Liver (tissue), 9 donors: Measurements from ENCODE around the gene ADRA2C. TPM values are rescaled to one million over a fixed set of nuclear protein-coding genes. Genes with fewer than 3 reads are reported as not detected.

Source experiments
- DNase-seq: peaks from one replicate; pipeline ENCODE4 v3.0.0-alpha.2; 2017; ENCODE audit warnings: low spot score
- H3K27ac ChIP-seq, 2 donors: one replicate each; pipeline ENCODE4 v1.7.0; 2013; ENCODE audit warnings: inconsistent platforms in 2 of 2, low read length in 2 of 2, control low read depth in 1 of 2, low read depth in 1 of 2, mild to moderate bottlenecking in 1 of 2
- H3K27me3 ChIP-seq, 4 donors: one replicate each; pipeline versions ENCODE4 v1.6.1 to v1.7.0; 2013; ENCODE audit warnings: low read length in 3 of 4, inconsistent platforms in 1 of 4, mild to moderate bottlenecking in 1 of 4, moderate library complexity in 1 of 4; ENCODE audit not compliant: control insufficient read depth in 4 of 4, insufficient read depth in 4 of 4
- H3K36me3 ChIP-seq, 4 donors: one replicate each; pipeline versions ENCODE4 v1.6.1 to v1.7.0; 2013; ENCODE audit warnings: low read length in 3 of 4, mild to moderate bottlenecking in 3 of 4, low read depth in 1 of 4, moderate library complexity in 1 of 4; ENCODE audit not compliant: control insufficient read depth in 4 of 4, insufficient read depth in 3 of 4
- H3K4me1 ChIP-seq, 4 donors: one replicate each; pipeline versions ENCODE4 v1.6.1 to v1.7.0; 2013; ENCODE audit warnings: low read length in 3 of 4, mild to moderate bottlenecking in 3 of 4, moderate library complexity in 1 of 4; ENCODE audit not compliant: control insufficient read depth in 4 of 4, insufficient read depth in 4 of 4
- H3K4me3 ChIP-seq, 3 donors: one replicate each; pipeline versions ENCODE4 v1.6.1 to v1.7.0; 2013; ENCODE audit warnings: low read length in 3 of 3, control low read depth in 1 of 3, low read depth in 1 of 3, mild to moderate bottlenecking in 1 of 3
- H3K9ac ChIP-seq, 2 donors: one replicate each; pipeline ENCODE4 v1.7.0; 2013; ENCODE audit warnings: low read length in 2 of 2, mild to moderate bottlenecking in 2 of 2, moderate library complexity in 2 of 2, control low read depth in 1 of 2, low read depth in 1 of 2
- H3K9me3 ChIP-seq, 4 donors: one replicate each; pipeline versions ENCODE4 v1.6.1 to v1.7.0; 2013; ENCODE audit warnings: low read length in 3 of 4; ENCODE audit not compliant: control insufficient read depth in 4 of 4
- EGR1 ChIP-seq, 2 donors: IDR thresholded peaks; 2 replicates each; pipeline ENCODE4 v1.6.1; 2016 to 2018; ENCODE audit warnings: antibody characterized with exemption in 2 of 2, low read depth in 2 of 2
- FOXA1 ChIP-seq: IDR thresholded peaks from 2 replicates; pipeline ENCODE4 v1.6.1; 2016; ENCODE audit warnings: antibody characterized with exemption
- FOXA2 ChIP-seq: IDR thresholded peaks from 2 replicates; pipeline ENCODE4 v1.6.1; 2016; ENCODE audit warnings: antibody characterized with exemption
- GABPA ChIP-seq, 2 donors: IDR thresholded peaks in 1 of 2; conservative IDR thresholded peaks in 1 of 2; 2 replicates each; pipeline ENCODE4 v1.6.1; 2016; ENCODE audit warnings: antibody characterized with exemption in 2 of 2, mild to moderate bottlenecking in 1 of 2, moderate library complexity in 1 of 2
- HNF4A ChIP-seq, 2 donors: conservative IDR thresholded peaks; 2 replicates each; pipeline ENCODE4 v1.6.1; 2016; ENCODE audit warnings: antibody characterized with exemption in 2 of 2, mild to moderate bottlenecking in 2 of 2
- HNF4G ChIP-seq: IDR thresholded peaks from 2 replicates; pipeline ENCODE4 v1.6.1; 2016; ENCODE audit warnings: antibody characterized with exemption
- JUND ChIP-seq, 2 donors: IDR thresholded peaks; 2 replicates each; pipeline ENCODE4 v1.6.1; 2016; ENCODE audit warnings: antibody characterized with exemption in 2 of 2
- NR2F2 ChIP-seq: IDR thresholded peaks from 2 replicates; pipeline ENCODE4 v1.6.1; 2016; ENCODE audit warnings: antibody characterized with exemption
- RAD21 ChIP-seq, 2 donors: IDR thresholded peaks; 2 replicates each; pipeline ENCODE4 v1.6.1; 2016; ENCODE audit warnings: antibody characterized with exemption in 2 of 2, mild to moderate bottlenecking in 2 of 2
- RXRA ChIP-seq, 2 donors: IDR thresholded peaks; 2 replicates each; pipeline ENCODE4 v1.6.1; 2017 to 2018; ENCODE audit warnings: antibody characterized with exemption in 2 of 2, mild to moderate bottlenecking in 1 of 2
- SP1 ChIP-seq: IDR thresholded peaks from 2 replicates; pipeline ENCODE4 v1.6.1; 2018; ENCODE audit warnings: antibody characterized with exemption, mild to moderate bottlenecking
- YY1 ChIP-seq: IDR thresholded peaks from 2 replicates; pipeline ENCODE4 v1.6.1; 2016; ENCODE audit warnings: antibody characterized with exemption, mild to moderate bottlenecking
- WGBS: extraction: QIAGEN DNeasy Blood & Tissue Kit; methylation state at CpG from one replicate; pipeline ENCODE4 v1.1.7; 2013; 5-methylcytosine and 5-hydroxymethylcytosine counted together
- polyA plus RNA-seq, 2 donors: library from polyadenylated mRNA; stranded (reverse) in 1 of 2; unstranded in 1 of 2; fragments of 200-250 nt in 1 of 2; fragments of >200 nt in 1 of 2; fragmentation: Nextera tagmentation in 1 of 2; extraction: Ambion mirVana in 1 of 2; gene quantifications; one replicate each; pipeline versions ENCODE4 v1.2.1 to v1.2.3, GENCODE V29; 2013 to 2015
- total RNA-seq, 2 donors: library from RNA; depleted of rRNA; stranded (reverse); fragments of >200 nt; gene quantifications; one replicate each; pipeline ENCODE4 v1.2.3, GENCODE V29; 2014
- TF ChIP-seq, protein P1 (sequence below): IDR thresholded peaks from 2 replicates; pipeline ENCODE4 v1.6.1; 2016; ENCODE audit warnings: antibody characterized with exemption
- TF ChIP-seq, protein P2 (sequence below): fragments of 150-350 bp; IDR thresholded peaks from 2 replicates; pipeline ENCODE4 v1.5.1; 2017; ENCODE audit warnings: improper control_type of control experiment, low read depth, low read length; ENCODE audit not compliant: missing input control
- TF ChIP-seq, protein P3 (sequence below): IDR thresholded peaks from 2 replicates; pipeline ENCODE4 v1.6.1; 2016; ENCODE audit warnings: antibody characterized with exemption
- TF ChIP-seq, protein P4 (sequence below): IDR thresholded peaks from 2 replicates; pipeline ENCODE4 v1.6.1; 2016; ENCODE audit warnings: antibody characterized with exemption, mild to moderate bottlenecking
- donor health status: healthy.
- donor health status: healthy.
- donor health status: healthy.
- donor health status: healthy.
- donor health status: healthy.

The ADRA2C gene
- total and polyA plus RNA-seq, 4 donors: 0.19 to 1.1 (median 0.28) TPM; not detected in 1

DNA sequence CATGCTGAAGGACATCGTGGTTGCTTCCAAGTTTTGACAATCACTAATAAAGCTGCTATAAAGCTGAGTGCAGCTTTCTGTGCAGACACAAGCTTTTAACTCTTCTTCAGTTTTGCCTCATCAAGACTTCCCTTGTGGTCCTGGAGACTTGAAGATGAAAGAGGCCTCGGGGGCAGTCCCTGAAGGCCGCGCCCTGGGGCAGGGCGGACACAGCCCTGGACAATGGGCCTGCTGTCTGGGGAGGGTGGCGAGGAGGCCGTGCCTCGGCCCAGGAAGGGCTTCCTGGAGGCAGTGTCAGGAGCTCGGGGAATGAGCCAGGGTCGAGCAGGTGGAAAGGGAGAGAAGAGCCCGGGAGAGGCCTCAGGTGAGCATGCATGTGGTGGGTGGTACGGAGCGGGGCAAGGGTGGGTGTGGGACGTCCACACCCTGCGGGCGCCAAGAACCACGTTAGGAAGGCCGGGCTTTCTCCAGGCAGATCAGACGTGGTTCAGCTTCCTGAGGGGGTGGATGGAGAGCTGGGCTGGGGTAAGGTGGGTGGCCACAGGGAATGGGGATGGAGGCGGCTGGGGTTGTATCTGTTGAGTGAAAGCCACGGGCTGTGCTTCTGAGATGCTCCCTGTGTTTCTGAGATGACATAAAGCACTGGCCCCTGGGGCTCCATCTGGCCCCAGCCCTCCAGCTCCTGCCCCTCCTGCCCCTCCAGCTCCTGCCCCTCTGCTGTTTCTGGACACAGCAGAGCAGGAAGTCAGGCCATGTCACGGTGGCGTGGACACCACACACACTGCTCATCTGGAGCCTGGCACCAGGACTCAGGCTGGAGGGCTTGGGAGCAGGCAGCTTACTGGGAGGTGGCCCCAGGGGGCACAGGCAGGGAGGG is 21.5 kb downstream of the ADRA2C start:
- Histone ChIP-seq H3K4me1 (peaks cover 12 to 34% (median 31%) of the 10 kb centered on the region in 4 donors), H3K36me3 (no peaks in the 10 kb centered on the region), H3K27me3 (no peaks in the 10 kb centered on the region), H3K9me3 (no peaks in the 10 kb centered on the region), H3K4me3 (no peak overlapping the region), H3K27ac (no peak overlapping the region), H3K9ac (no peak overlapping the region)
- TF ChIP-seq HNF4A (conservative IDR thresholded peaks at IDR 0.05) (no peak), YY1 (no peak), HNF4G (no peak), SP1 (no peak), RXRA (IDR thresholded peaks at IDR 0.05) (no peak), GABPA (IDR thresholded peaks at IDR 0.05 in 1 of 2, conservative IDR thresholded peaks at IDR 0.05 in 1 of 2) (no peak), NR2F2 (no peak)
- TF ChIP-seq, protein P1, sequence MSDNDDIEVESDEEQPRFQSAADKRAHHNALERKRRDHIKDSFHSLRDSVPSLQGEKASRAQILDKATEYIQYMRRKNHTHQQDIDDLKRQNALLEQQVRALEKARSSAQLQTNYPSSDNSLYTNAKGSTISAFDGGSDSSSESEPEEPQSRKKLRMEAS: no peak
- TF ChIP-seq, protein P2, sequence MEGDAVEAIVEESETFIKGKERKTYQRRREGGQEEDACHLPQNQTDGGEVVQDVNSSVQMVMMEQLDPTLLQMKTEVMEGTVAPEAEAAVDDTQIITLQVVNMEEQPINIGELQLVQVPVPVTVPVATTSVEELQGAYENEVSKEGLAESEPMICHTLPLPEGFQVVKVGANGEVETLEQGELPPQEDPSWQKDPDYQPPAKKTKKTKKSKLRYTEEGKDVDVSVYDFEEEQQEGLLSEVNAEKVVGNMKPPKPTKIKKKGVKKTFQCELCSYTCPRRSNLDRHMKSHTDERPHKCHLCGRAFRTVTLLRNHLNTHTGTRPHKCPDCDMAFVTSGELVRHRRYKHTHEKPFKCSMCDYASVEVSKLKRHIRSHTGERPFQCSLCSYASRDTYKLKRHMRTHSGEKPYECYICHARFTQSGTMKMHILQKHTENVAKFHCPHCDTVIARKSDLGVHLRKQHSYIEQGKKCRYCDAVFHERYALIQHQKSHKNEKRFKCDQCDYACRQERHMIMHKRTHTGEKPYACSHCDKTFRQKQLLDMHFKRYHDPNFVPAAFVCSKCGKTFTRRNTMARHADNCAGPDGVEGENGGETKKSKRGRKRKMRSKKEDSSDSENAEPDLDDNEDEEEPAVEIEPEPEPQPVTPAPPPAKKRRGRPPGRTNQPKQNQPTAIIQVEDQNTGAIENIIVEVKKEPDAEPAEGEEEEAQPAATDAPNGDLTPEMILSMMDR: no peak
- WGBS: 88% methylated on average over 23 of the region's 23 CpGs
- no peak for DNase-seq

DNA sequence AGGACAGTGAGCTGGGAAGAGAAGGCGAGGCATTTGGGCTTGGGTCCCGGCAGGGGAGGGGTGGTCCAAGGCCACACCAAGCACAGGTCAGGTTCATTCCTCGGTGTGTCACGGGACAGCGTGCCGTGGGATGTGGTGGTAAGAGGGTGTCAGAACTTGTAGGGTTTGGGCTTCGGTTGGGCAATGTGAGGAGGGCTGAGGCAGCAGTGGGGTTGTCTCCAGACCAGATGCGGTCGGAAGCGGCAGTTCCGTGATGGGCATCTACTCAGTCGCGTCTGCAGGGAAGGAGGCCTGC is 22.1 kb downstream of the ADRA2C start:
- no peak for TF ChIP-seq HNF4A (conservative IDR thresholded peaks at IDR 0.05)
- no peak for TF ChIP-seq SP1
- TF ChIP-seq JUND (IDR thresholded peaks at IDR 0.05): no peak
- TF ChIP-seq, protein P1: no peak
- TF ChIP-seq FOXA1: no peak
- TF ChIP-seq RAD21 (IDR thresholded peaks at IDR 0.05): no peak
- no peak for TF ChIP-seq HNF4G
- TF ChIP-seq, protein P2: no peak
- no peak for TF ChIP-seq EGR1 (IDR thresholded peaks at IDR 0.05; ENCODE audit: low read depth in 2 of 2)
- no peak for TF ChIP-seq FOXA2
- no peak for TF ChIP-seq NR2F2
- TF ChIP-seq, protein P3, sequence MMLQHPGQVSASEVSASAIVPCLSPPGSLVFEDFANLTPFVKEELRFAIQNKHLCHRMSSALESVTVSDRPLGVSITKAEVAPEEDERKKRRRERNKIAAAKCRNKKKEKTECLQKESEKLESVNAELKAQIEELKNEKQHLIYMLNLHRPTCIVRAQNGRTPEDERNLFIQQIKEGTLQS: no peak
- no peak for TF ChIP-seq RXRA (IDR thresholded peaks at IDR 0.05)
- TF ChIP-seq, protein P4, sequence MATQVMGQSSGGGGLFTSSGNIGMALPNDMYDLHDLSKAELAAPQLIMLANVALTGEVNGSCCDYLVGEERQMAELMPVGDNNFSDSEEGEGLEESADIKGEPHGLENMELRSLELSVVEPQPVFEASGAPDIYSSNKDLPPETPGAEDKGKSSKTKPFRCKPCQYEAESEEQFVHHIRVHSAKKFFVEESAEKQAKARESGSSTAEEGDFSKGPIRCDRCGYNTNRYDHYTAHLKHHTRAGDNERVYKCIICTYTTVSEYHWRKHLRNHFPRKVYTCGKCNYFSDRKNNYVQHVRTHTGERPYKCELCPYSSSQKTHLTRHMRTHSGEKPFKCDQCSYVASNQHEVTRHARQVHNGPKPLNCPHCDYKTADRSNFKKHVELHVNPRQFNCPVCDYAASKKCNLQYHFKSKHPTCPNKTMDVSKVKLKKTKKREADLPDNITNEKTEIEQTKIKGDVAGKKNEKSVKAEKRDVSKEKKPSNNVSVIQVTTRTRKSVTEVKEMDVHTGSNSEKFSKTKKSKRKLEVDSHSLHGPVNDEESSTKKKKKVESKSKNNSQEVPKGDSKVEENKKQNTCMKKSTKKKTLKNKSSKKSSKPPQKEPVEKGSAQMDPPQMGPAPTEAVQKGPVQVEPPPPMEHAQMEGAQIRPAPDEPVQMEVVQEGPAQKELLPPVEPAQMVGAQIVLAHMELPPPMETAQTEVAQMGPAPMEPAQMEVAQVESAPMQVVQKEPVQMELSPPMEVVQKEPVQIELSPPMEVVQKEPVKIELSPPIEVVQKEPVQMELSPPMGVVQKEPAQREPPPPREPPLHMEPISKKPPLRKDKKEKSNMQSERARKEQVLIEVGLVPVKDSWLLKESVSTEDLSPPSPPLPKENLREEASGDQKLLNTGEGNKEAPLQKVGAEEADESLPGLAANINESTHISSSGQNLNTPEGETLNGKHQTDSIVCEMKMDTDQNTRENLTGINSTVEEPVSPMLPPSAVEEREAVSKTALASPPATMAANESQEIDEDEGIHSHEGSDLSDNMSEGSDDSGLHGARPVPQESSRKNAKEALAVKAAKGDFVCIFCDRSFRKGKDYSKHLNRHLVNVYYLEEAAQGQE: no peak
- Histone ChIP-seq H3K27ac (no peak overlapping the region), H3K4me1 (peaks cover 12 to 34% (median 31%) of the 10 kb centered on the region in 4 donors), H3K36me3 (no peaks in the 10 kb centered on the region), H3K9me3 (no peaks in the 10 kb centered on the region), H3K27me3 (no peaks in the 10 kb centered on the region), H3K9ac (no peak overlapping the region), H3K4me3 (no peak overlapping the region)
- no peak for DNase-seq
- WGBS: 94% methylated on average over 13 of the region's 13 CpGs
